Measurements from ENCODE around the gene SOWAHD. TPM values are rescaled to one million over a fixed set of nuclear protein-coding genes. Genes with fewer than 3 reads are reported as not detected.
"Not testable (repeated sequence)": the region's sequence is repeated elsewhere in the genome, so short reads cannot be mapped to it uniquely, and the experiment has no call there.

SOWAHD gene
- total and polyA plus RNA-seq, 3 donors from 2014 or later, result 8.9 to 21.4 (median 12.6) TPM

- Histone ChIP-seq H3K36me3 (ENCODE audit: low read depth, missing control alignments) (no peaks in the 10 kb centered on the region), H3K4me3 (no peak overlapping the region), H3K4me1 (no peaks in the 10 kb centered on the region), H3K27ac (no peak overlapping the region), H3K27me3 (no peaks in the 10 kb centered on the region), H3K9me3 (no peaks in the 10 kb centered on the region)
- TF ChIP-seq POLR2A (IDR thresholded peaks at IDR 0.05) (no peak), CTCF (IDR thresholded peaks at IDR 0.05) (no peak)
- DNase-seq, result peak; percentile 47
- WGBS, 2 donors, result 64% methylated on average over 4 of the region's 7 CpGs; no CpG with 5 or more reads in 1 of the 2 donors
- intact Hi-C loops (cut with DNase I; ENCODE audit: low total_unique reads), result no loop called here
Measured at GRCh38 chrX:119734897-119735339, 23.5 kb upstream of the SOWAHD start.

GRCh38 chrX:119735467-119735866 is 22.9 kb upstream of the SOWAHD start:
- Histone ChIP-seq H3K9me3 (no peaks in the 10 kb centered on the region), H3K4me3 (no peak overlapping the region), H3K36me3 (ENCODE audit: low read depth, missing control alignments) (no peaks in the 10 kb centered on the region), H3K4me1 (no peaks in the 10 kb centered on the region), H3K27me3 (no peaks in the 10 kb centered on the region), H3K27ac (no peak overlapping the region)
- WGBS, 2 donors, result 90% methylated on average over 5 of the region's 6 CpGs; no CpG with 5 or more reads in 1 of the 2 donors
- no peak for DNase-seq
- no peak for TF ChIP-seq CTCF (IDR thresholded peaks at IDR 0.05)
- no peak for TF ChIP-seq POLR2A (IDR thresholded peaks at IDR 0.05)
- intact Hi-C loops (cut with DNase I; ENCODE audit: low total_unique reads), result no loop called here

- Histone ChIP-seq H3K4me1 (no peaks in the 10 kb centered on the region), H3K4me3 (no peak overlapping the region), H3K9me3 (no peaks in the 10 kb centered on the region), H3K36me3 (ENCODE audit: low read depth, missing control alignments) (no peaks in the 10 kb centered on the region), H3K27ac (no peak overlapping the region), H3K27me3 (no peaks in the 10 kb centered on the region)
- intact Hi-C loops (cut with DNase I; ENCODE audit: low total_unique reads), result no loop called here
- TF ChIP-seq POLR2A (IDR thresholded peaks at IDR 0.05) (no peak), CTCF (IDR thresholded peaks at IDR 0.05) (no peak)
- DNase-seq, result no peak
- 89 to 90% methylated on average over 12 of the region's 12 CpGs for WGBS, 2 donors
Measured at GRCh38 chrX:119736206-119736764, 22.1 kb upstream of the SOWAHD start.

- intact Hi-C loops (cut with DNase I; ENCODE audit: low total_unique reads), result no loop called here
- DNase-seq, result no peak
- Histone ChIP-seq H3K4me1 (no peaks in the 10 kb centered on the region), H3K27me3 (no peaks in the 10 kb centered on the region), H3K9me3 (no peaks in the 10 kb centered on the region), H3K36me3 (ENCODE audit: low read depth, missing control alignments) (no peaks in the 10 kb centered on the region), H3K27ac (no peak overlapping the region), H3K4me3 (no peak overlapping the region)
- TF ChIP-seq POLR2A (IDR thresholded peaks at IDR 0.05) (no peak), CTCF (IDR thresholded peaks at IDR 0.05) (no peak)
- WGBS, 2 donors, result 61 to 80% methylated on average over 1 to 5 of the region's 5 CpGs
Measured at GRCh38 chrX:119738742-119739141, 19.6 kb upstream of the SOWAHD start.

- WGBS, 2 donors, result 56 to 57% methylated on average over 2 to 4 of the region's 4 CpGs
- Histone ChIP-seq H3K36me3 (ENCODE audit: low read depth, missing control alignments) (no peaks in the 10 kb centered on the region), H3K27me3 (no peaks in the 10 kb centered on the region), H3K27ac (no peak overlapping the region), H3K4me1 (no peaks in the 10 kb centered on the region), H3K9me3 (no peaks in the 10 kb centered on the region), H3K4me3 (no peak overlapping the region)
- TF ChIP-seq CTCF (IDR thresholded peaks at IDR 0.05) (no peak), POLR2A (IDR thresholded peaks at IDR 0.05) (no peak)
- DNase-seq, result peak; percentile 59
- intact Hi-C loops (cut with DNase I; ENCODE audit: low total_unique reads), result no loop called here
Measured at GRCh38 chrX:119745283-119745848, 13.0 kb upstream of the SOWAHD start.

- H3K36me3 ChIP-seq (ENCODE audit: low read depth, missing control alignments); H3K27me3 ChIP-seq; intact Hi-C loops (cut with DNase I; ENCODE audit: low total_unique reads); H3K4me3 ChIP-seq; H3K27ac ChIP-seq; H3K4me1 ChIP-seq; H3K9me3 ChIP-seq: not testable (repeated sequence)
- 43 to 52% methylated on average over 4 to 9 of the region's 9 CpGs for WGBS, 2 donors
- peak; percentile 55 for DNase-seq
Measured at GRCh38 chrX:119750131-119750530, 8.3 kb upstream of the SOWAHD start.

- H3K27ac ChIP-seq; H3K9me3 ChIP-seq; H3K36me3 ChIP-seq (ENCODE audit: low read depth, missing control alignments); H3K4me3 ChIP-seq; intact Hi-C loops (cut with DNase I; ENCODE audit: low total_unique reads); DNase-seq; H3K27me3 ChIP-seq; H3K4me1 ChIP-seq: not testable (repeated sequence)
- WGBS, 2 donors, result 71% methylated on average over 8 of the region's 27 CpGs; no CpG with 5 or more reads in 1 of the 2 donors
Measured at GRCh38 chrX:119750751-119751150, 7.6 kb upstream of the SOWAHD start.
